Endodermal cell (in vitro differentiated cells): ENCODE results near the gene PABPN1L. TPM values are rescaled to one million over a fixed set of nuclear protein-coding genes. Genes with fewer than 3 reads are reported as not detected.

ENCODE experiments used
- DNase-seq: peaks from one replicate; pipeline ENCODE4 v3.0.0-alpha.2; 2017
- H3K27ac ChIP-seq: 2 replicates; pipeline ENCODE4 v1.5.1; 2013; ENCODE audit warnings: mild to moderate bottlenecking, low read depth, low read length, moderate library complexity
- H3K27me3 ChIP-seq: 2 replicates; pipeline ENCODE4 v1.6.1; 2013; ENCODE audit warnings: mild to moderate bottlenecking, low read length, moderate library complexity; ENCODE audit not compliant: insufficient read depth, control insufficient read depth, poor library complexity, severe bottlenecking
- H3K36me3 ChIP-seq: 2 replicates; pipeline ENCODE4 v1.7.0; 2013; ENCODE audit warnings: mild to moderate bottlenecking, low read length, moderate library complexity; ENCODE audit not compliant: control insufficient read depth, insufficient read depth
- H3K4me1 ChIP-seq: one replicate; pipeline ENCODE4 v1.7.0; 2013; ENCODE audit warnings: low read length; ENCODE audit not compliant: control insufficient read depth, insufficient read depth
- H3K4me3 ChIP-seq: 2 replicates; pipeline ENCODE4 v1.5.1; 2013; ENCODE audit warnings: mild to moderate bottlenecking, low read length, moderate library complexity
- H3K9ac ChIP-seq: 2 replicates; pipeline ENCODE4 v1.6.1; 2013; ENCODE audit warnings: mild to moderate bottlenecking, low read length, moderate library complexity; ENCODE audit not compliant: poor library complexity, severe bottlenecking; ENCODE audit errors: extremely low read depth
- H3K9me3 ChIP-seq: 2 replicates; pipeline ENCODE4 v1.6.1; 2013; ENCODE audit warnings: mild to moderate bottlenecking, low read length, moderate library complexity; ENCODE audit not compliant: control insufficient read depth
- H3K27ac Mint-ChIP-seq: 2 replicates; pipeline ENCODE4 v1.8.0; 2020; ENCODE audit warnings: mixed read lengths
- H3K27me3 Mint-ChIP-seq: 2 replicates; pipeline ENCODE4 v1.8.0; 2021; ENCODE audit warnings: mild to moderate bottlenecking, mixed read lengths; ENCODE audit not compliant: insufficient read depth
- H3K36me3 Mint-ChIP-seq: 2 replicates; pipeline ENCODE4 v1.8.0; 2020; ENCODE audit warnings: low read depth, mixed read lengths
- H3K4me1 Mint-ChIP-seq: 2 replicates; pipeline ENCODE4 v1.8.0; 2020; ENCODE audit warnings: mixed read lengths
- H3K4me3 Mint-ChIP-seq: 2 replicates; pipeline ENCODE4 v1.8.0; 2020; ENCODE audit warnings: mild to moderate bottlenecking, moderate library complexity, mixed read lengths
- H3K9me3 Mint-ChIP-seq: 2 replicates; pipeline ENCODE4 v1.8.0; 2020; ENCODE audit warnings: mild to moderate bottlenecking, mixed read lengths
- WGBS, 2 experiments: methylation state at CpG; one replicate each; pipeline versions ENCODE4 v1.1.5 to v1.1.7; 2013; ENCODE audit warnings: missing lambda C conversion rate in 2 of 2, mixed read lengths in 1 of 2; ENCODE audit not compliant: insufficient coverage in 1 of 2, insufficient read length in 1 of 2; 5-methylcytosine and 5-hydroxymethylcytosine counted together
- total RNA-seq, 2 donors: library from RNA; stranded (reverse); fragmentation: NEBNext Ultra II Directional in 1 of 2; extraction: Animal tissue kit (Norgen Biotek cat#: 25700) in 1 of 2; gene quantifications; 2 replicates in 1 of 2; 3 replicates in 1 of 2; pipeline ENCODE4 v1.2.1, GENCODE V29; 2021
- TF ChIP-seq, protein P1 (sequence below): fragments of 200-600 bp; sonication (generic); conservative IDR thresholded peaks from 2 replicates; pipeline ENCODE4 v1.5.0; 2021; ENCODE audit warnings: antibody characterized with exemption, mild to moderate bottlenecking

The PABPN1L gene
- total RNA-seq, 2 donors from 2014 or later: not detected

DNA sequence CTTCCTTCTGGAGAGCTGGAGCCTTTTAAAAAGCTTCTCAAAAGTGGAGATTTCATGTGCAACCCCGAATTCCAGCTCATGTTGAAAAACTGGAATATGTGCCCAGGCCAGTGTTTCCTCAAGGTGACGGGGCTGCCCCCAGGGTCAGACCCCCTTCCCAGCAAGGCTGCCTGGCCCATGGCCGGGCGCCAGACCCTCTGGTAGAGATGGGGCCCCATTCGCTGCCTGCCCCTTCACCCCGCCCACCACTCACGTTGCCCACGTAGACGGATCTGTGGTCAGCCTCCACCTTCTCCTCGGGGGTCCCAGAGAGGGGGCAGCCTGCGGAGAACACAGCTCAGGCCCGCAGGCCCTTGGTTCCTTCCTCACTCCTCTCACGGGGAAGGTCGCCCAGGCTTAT is 1.1 kb downstream of the PABPN1L start:
- no peak overlapping the region for H3K4me3 Mint-ChIP-seq
- Histone ChIP-seq H3K4me1 (no peaks in the 10 kb centered on the region), H3K27me3 (no peaks in the 10 kb centered on the region), H3K27ac (no peak overlapping the region), H3K9me3 (no peaks in the 10 kb centered on the region), H3K4me3 (no peak overlapping the region), H3K36me3 (peaks cover 11% of the 10 kb centered on the region), H3K9ac (no peak overlapping the region)
- H3K9me3 Mint-ChIP-seq: no peaks in the 10 kb centered on the region
- TF ChIP-seq, protein P1, sequence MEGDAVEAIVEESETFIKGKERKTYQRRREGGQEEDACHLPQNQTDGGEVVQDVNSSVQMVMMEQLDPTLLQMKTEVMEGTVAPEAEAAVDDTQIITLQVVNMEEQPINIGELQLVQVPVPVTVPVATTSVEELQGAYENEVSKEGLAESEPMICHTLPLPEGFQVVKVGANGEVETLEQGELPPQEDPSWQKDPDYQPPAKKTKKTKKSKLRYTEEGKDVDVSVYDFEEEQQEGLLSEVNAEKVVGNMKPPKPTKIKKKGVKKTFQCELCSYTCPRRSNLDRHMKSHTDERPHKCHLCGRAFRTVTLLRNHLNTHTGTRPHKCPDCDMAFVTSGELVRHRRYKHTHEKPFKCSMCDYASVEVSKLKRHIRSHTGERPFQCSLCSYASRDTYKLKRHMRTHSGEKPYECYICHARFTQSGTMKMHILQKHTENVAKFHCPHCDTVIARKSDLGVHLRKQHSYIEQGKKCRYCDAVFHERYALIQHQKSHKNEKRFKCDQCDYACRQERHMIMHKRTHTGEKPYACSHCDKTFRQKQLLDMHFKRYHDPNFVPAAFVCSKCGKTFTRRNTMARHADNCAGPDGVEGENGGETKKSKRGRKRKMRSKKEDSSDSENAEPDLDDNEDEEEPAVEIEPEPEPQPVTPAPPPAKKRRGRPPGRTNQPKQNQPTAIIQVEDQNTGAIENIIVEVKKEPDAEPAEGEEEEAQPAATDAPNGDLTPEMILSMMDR: no peak
- H3K36me3 Mint-ChIP-seq: peaks cover 21% of the 10 kb centered on the region
- 91 to 92% methylated on average over 11 to 14 of the region's 14 CpGs for WGBS, 2 experiments
- H3K27ac Mint-ChIP-seq: no peak overlapping the region
- DNase-seq: no peak
- H3K4me1 Mint-ChIP-seq: no peaks in the 10 kb centered on the region
- no peaks in the 10 kb centered on the region for H3K27me3 Mint-ChIP-seq

DNA sequence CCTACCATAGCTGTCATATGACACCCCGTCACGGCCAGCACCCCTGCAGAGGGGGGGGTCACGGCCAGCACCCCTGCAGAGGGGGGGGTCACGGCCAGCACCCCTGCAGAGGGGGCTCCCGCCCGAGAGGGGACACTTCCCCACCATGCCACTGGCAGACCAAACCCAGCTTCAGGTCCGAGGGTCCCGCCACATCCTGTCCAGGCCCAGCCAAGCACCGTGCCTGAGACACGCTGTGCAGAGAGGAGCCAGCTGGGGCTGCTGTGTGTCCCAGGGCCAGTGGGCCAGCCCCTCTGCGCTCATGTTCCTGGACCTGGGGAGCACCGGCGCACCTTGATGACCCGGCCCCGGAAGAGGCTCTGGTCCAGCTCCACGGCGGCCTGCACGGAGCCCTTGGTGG is 1.9 kb downstream of the PABPN1L start:
- DNase-seq: no peak
- TF ChIP-seq, protein P1: no peak
- Histone ChIP-seq H3K27me3 (no peaks in the 10 kb centered on the region), H3K9me3 (no peaks in the 10 kb centered on the region), H3K36me3 (peaks cover 19% of the 10 kb centered on the region), H3K4me3 (no peak overlapping the region), H3K4me1 (no peaks in the 10 kb centered on the region), H3K27ac (no peak overlapping the region), H3K9ac (no peak overlapping the region)
- H3K27me3 Mint-ChIP-seq: no peaks in the 10 kb centered on the region
- no peaks in the 10 kb centered on the region for H3K4me1 Mint-ChIP-seq
- WGBS, 2 experiments: 87 to 92% methylated on average over 3 to 18 of the region's 18 CpGs
- peaks cover 29% of the 10 kb centered on the region for H3K36me3 Mint-ChIP-seq
- no peak overlapping the region for H3K4me3 Mint-ChIP-seq
- H3K9me3 Mint-ChIP-seq: no peaks in the 10 kb centered on the region
- no peak overlapping the region for H3K27ac Mint-ChIP-seq

DNA sequence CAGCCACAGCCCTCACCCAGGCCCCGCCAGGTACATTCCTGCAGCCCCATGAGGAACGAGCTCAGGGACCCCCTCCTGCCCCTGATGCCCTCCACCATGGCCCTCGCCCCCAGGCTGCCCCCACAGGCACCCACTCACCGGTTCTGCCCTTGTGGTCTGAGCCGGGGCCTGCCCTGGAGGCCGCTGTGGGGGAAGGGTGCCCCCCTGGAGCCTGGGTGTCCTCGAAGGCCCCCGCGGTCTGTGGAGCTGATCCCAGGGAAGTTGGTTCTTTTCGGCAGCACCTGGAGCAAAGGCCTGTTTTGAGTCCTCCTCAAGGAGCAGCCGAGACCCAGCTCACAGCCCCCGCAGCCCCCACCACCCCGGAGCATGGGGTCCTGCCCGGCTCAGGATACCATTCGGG is 2.4 kb downstream of the PABPN1L start:
- peaks cover 34% of the 10 kb centered on the region for H3K36me3 Mint-ChIP-seq
- H3K9me3 Mint-ChIP-seq: no peaks in the 10 kb centered on the region
- H3K4me1 Mint-ChIP-seq: no peaks in the 10 kb centered on the region
- no peak overlapping the region for H3K4me3 Mint-ChIP-seq
- Histone ChIP-seq H3K4me1 (no peaks in the 10 kb centered on the region), H3K27me3 (no peaks in the 10 kb centered on the region), H3K4me3 (no peak overlapping the region), H3K27ac (no peak overlapping the region), H3K9me3 (no peaks in the 10 kb centered on the region), H3K36me3 (peaks cover 23% of the 10 kb centered on the region), H3K9ac (no peak overlapping the region)
- H3K27ac Mint-ChIP-seq: no peak overlapping the region
- H3K27me3 Mint-ChIP-seq: no peaks in the 10 kb centered on the region
- 89 to 98% methylated on average over 7 to 15 of the region's 15 CpGs for WGBS, 2 experiments
- DNase-seq: no peak
- TF ChIP-seq, protein P1: no peak
